Measurements from ENCODE around the gene CUL1.

GRCh38 chr7:148747274-148747673 is 48.6 kb downstream of the CUL1 start:
- TF ChIP-seq CTCF (IDR thresholded peaks at IDR 0.05; ENCODE audit: borderline replicate concordance, extremely low read depth, low read length, poor library complexity, severe bottlenecking) (no peak), EZH2 (IDR thresholded peaks at IDR 0.05; ENCODE audit: borderline replicate concordance, low read depth, low read length, severe bottlenecking) (no peak)

All from DND-41 (cell line).